Pancreas (tissue), 10 donors: Measurements from ENCODE around the gene IPO8. TPM values are rescaled to one million over a fixed set of nuclear protein-coding genes. Genes with fewer than 3 reads are reported as not detected.

ENCODE experiments used
- ATAC-seq, 4 donors: fragments of 200-7000 bp; cut with Tn5 transposase; one replicate each; pipeline versions ENCODE4 v1.8.0 to v1.9.1; 2020; ENCODE audit warnings: mild to moderate bottlenecking in 4 of 4, moderate library complexity in 4 of 4
- DNase-seq, 6 donors: peaks; one replicate each; pipeline ENCODE4 v3.0.0-alpha.2; 2020
- FAIRE-seq: peaks from 2 replicates; lab custom pipeline; 2012; peaks lifted over from hg19 to GRCh38; lab: Jason Lieb, UNC
- H3K27ac ChIP-seq, 4 donors: fragments of 200-600 bp; sonication (generic); 1 replicate in 3 of 4; 2 replicates in 1 of 4; pipeline versions ENCODE4 v1.5.0 to v1.8.0; 2020
- H3K27me3 ChIP-seq, 4 donors: fragments of 200-600 bp; one replicate each; pipeline ENCODE4 v1.8.0; 2021
- H3K36me3 ChIP-seq, 3 donors: fragments of 200-600 bp; sonication (generic) in 1 of 3; one replicate each; pipeline versions ENCODE4 v1.5.0 to v1.8.0; 2020 to 2021
- H3K4me1 ChIP-seq, 3 donors: fragments of 200-600 bp; one replicate each; pipeline ENCODE4 v1.8.0; 2021
- H3K4me3 ChIP-seq, 4 donors: fragments of 200-600 bp; sonication (generic) in 2 of 4; one replicate each; pipeline versions ENCODE4 v1.5.0 to v1.8.0; 2020 to 2021
- H3K9me3 ChIP-seq, 4 donors: fragments of 200-600 bp; one replicate each; pipeline ENCODE4 v1.8.0; 2021
- CTCF ChIP-seq, 4 donors: fragments of 200-600 bp; sonication (generic) in 3 of 4; IDR thresholded peaks; one replicate each; pipeline versions ENCODE4 v1.5.0 to v1.8.0; 2021; ENCODE audit warnings: antibody characterized with exemption in 4 of 4
- WGBS, 2 donors: extraction: QIAGEN DNeasy Blood & Tissue Kit; methylation state at CpG; one replicate each; pipeline ENCODE4 v1.1.7; 2013; 5-methylcytosine and 5-hydroxymethylcytosine counted together
- intact Hi-C, 3 donors: fragments of 100-400 bp; cut with DNase I; formaldehyde crosslinking; loops; one replicate each; pipeline versions ENCODE4 v1.11.1 to v1.14.2; 2022
- polyA plus RNA-seq, 2 donors: library from polyadenylated mRNA; stranded (reverse); fragments of 200-250 nt; gene quantifications; one replicate each; pipeline ENCODE4 v1.2.3, GENCODE V29; 2013
- total RNA-seq, 6 donors: library from RNA; stranded (reverse); fragmentation: NEBNext Ultra II Directional in 4 of 6; extraction: Animal tissue kit (Norgen Biotek cat#: 25700) in 4 of 6; gene quantifications; one replicate each; pipeline versions ENCODE4 v1.2.1 to v1.2.4, GENCODE V29; 2021 to 2023
- donor health status: healthy with polysubstance abuse.
- donor health status: DM: no; HTN: no; CAD: no; lungs with moderate emphysema.
- donor health status: DM: no; HTN: no; CAD: no.
- donor health status: control.
- donor health status: control.
- donor health status: Bipolar disorder and iron deficiency.
- donor health status: DM: yes; HTN: yes; CAD: no.
- donor health status: DM: no; HTN: no; CAD: no.
- donor health status: DM: no; HTN: no; CAD: no.
- donor health status: DM: yes; HTN: yes; CAD: no.

Gene IPO8
- total and polyA plus RNA-seq, 8 donors: 6.1 to 41.4 (median 22.9) TPM

DNA sequence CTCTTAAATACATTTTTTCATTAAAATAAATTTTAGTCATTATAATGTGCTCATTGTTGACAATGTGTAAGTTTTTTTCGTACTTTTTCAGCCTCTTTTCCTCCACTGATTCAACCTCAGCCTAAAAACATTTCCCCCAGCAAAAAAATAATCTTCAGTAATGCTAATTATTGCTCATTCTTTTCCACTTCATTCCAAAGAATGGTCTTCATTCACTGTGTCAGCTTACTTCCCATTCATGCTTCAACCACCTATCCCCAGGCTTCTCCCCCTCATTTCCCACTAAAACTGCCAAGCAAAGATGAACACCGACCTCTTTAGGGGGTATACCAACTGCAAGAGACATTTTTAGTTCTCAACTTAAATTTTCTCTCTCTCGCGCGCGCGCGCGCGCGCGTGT lies 2.7 kb upstream of the IPO8 start:
- H3K4me3 ChIP-seq: no peak overlapping the region
- H3K27me3 ChIP-seq: no peaks in the 10 kb centered on the region
- H3K27ac ChIP-seq: no peak overlapping the region
- no peak for TF ChIP-seq CTCF (IDR thresholded peaks at IDR 0.05)
- FAIRE-seq (no peak), ATAC-seq (no peak), DNase-seq (no peak)
- no peaks in the 10 kb centered on the region for H3K9me3 ChIP-seq
- WGBS, 2 donors: 85% methylated on average over 12 of the region's 12 CpGs
- peaks cover 0 to 9% (median 8%) of the 10 kb centered on the region in 3 donors for H3K4me1 ChIP-seq
- H3K36me3 ChIP-seq: no peaks in the 10 kb centered on the region
- intact Hi-C loops: no loop called here

DNA sequence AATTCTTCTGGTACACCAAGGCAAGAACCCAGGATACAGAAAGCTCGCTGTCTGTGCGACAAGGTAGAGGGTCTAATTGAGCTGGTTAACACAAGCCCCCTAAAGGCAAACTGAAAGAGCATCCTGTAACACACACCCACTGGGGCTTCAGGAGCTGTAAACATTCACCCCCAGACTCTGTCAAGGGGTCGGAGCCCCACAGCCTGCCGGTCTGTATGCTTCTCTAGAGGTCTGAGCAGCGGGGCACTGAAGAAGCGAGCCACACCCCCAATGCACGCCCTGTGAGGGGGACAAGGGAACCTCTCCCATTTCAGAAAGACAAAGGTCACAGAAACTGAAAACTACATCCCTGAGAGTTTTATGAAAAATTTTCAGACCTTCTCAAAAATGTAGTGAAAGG lies 1.3 kb upstream of the IPO8 start:
- Histone ChIP-seq H3K36me3 (no peaks in the 10 kb centered on the region), H3K27me3 (no peaks in the 10 kb centered on the region), H3K27ac (no peak overlapping the region), H3K4me3 (no peak overlapping the region), H3K9me3 (no peaks in the 10 kb centered on the region), H3K4me1 (peaks cover 0 to 23% (median 9%) of the 10 kb centered on the region in 3 donors)
- FAIRE-seq (no peak), ATAC-seq (no peak), DNase-seq (peak in 1 of 6 donors; percentile 36)
- WGBS, 2 donors: 96 to 97% methylated on average over 7 of the region's 7 CpGs
- no peak for TF ChIP-seq CTCF (IDR thresholded peaks at IDR 0.05)
- intact Hi-C loops: no loop called here

GRCh38 chr12:30696486-30696885 lies 817 bp upstream of the IPO8 start:
- Histone ChIP-seq H3K36me3 (no peaks in the 10 kb centered on the region), H3K9me3 (no peaks in the 10 kb centered on the region), H3K27me3 (no peaks in the 10 kb centered on the region), H3K4me3 (peak overlapping the region in 1 of 4 donors; percentile 87), H3K4me1 (peaks cover 0 to 25% (median 9%) of the 10 kb centered on the region in 3 donors), H3K27ac (peak overlapping the region in 2 of 4 donors; percentile 84 to 89)
- FAIRE-seq: no peak
- no peak for ATAC-seq
- TF ChIP-seq CTCF (IDR thresholded peaks at IDR 0.05): no peak
- WGBS, 2 donors: 88 to 90% methylated on average over 14 of the region's 14 CpGs
- DNase-seq: peak in 3 of 6 donors; percentile 14 to 35 (median 14)
- intact Hi-C loops: no loop called here

GRCh38 chr12:30696103-30696408 lies 387 bp upstream of the IPO8 start:
- TF ChIP-seq CTCF (IDR thresholded peaks at IDR 0.05): no peak
- intact Hi-C loops: no loop called here
- H3K27me3 ChIP-seq: no peaks in the 10 kb centered on the region
- FAIRE-seq (no peak), DNase-seq (no peak), ATAC-seq (no peak)
- peak overlapping the region; percentile 87 to 100 (median 92) for H3K4me3 ChIP-seq
- 6% methylated on average over 6 of the region's 6 CpGs for WGBS, 2 donors
- H3K27ac ChIP-seq: peak overlapping the region; percentile 76 to 89 (median 86)
- H3K4me1 ChIP-seq: peaks cover 0 to 25% (median 9%) of the 10 kb centered on the region in 3 donors
- H3K9me3 ChIP-seq: no peaks in the 10 kb centered on the region
- no peaks in the 10 kb centered on the region for H3K36me3 ChIP-seq

DNA sequence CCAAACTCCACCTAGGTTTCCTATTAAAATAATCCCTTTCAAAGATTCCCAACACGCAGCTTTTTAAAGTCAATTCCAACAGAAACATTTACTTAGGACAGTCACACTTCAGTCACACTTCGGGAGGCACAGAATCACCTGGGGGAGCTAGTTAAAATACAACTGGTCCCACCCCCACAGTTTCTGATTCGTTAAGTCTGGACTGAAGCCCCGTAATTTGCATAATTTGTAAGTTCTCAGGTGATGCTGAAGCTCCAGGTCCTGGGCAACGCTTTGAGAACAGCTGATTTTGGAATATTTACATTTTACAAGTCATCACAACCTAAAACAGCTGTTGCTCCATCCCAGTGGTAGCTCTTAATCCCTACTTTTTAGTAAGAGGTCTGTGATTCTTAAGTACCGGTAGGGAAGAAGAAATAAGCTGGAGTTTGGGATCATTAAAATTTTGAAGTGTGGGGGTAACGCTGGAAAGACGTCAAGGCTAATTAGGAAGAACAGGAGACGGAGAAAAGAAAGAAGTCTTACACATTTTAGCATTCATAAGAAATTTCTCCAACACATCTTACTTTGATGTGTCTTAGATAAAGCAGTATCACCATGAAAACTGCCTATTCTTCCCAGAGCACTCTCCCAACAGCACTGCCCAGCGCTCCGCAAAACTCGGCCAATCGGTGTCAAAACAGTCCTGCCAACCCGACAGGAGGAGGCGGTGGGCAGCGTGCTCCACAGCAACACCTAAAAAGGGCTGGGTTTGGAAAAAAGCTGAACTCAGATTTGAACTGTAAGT lies 1.1 kb downstream of the IPO8 start:
- Histone ChIP-seq H3K36me3 (no peaks in the 10 kb centered on the region), H3K9me3 (no peaks in the 10 kb centered on the region), H3K4me1 (peaks cover 0 to 25% (median 9%) of the 10 kb centered on the region in 3 donors), H3K4me3 (peak overlapping the region; percentile 87 to 100 (median 92)), H3K27ac (peak overlapping the region; percentile 76 to 89 (median 86)), H3K27me3 (no peaks in the 10 kb centered on the region)
- no peak for TF ChIP-seq CTCF (IDR thresholded peaks at IDR 0.05)
- DNase-seq (peak; percentile 50 to 76 (median 65)), ATAC-seq (peak; percentile 75 to 84 (median 80)), FAIRE-seq (no peak)
- intact Hi-C loops: no loop called here
- 3% methylated on average over 16 of the region's 16 CpGs for WGBS, 2 donors
